Gastroesophageal sphincter (tissue), 4 donors: ENCODE data around the gene SRP14. TPM values are rescaled to one million over a fixed set of nuclear protein-coding genes. Genes with fewer than 3 reads are reported as not detected.

Source experiments
- ATAC-seq: fragments of 150-250 bp; one replicate; pipeline ENCODE4 v1.9.1; 2016; ENCODE audit warnings: mild to moderate bottlenecking, moderate library complexity
- H3K27ac ChIP-seq, 4 donors: fragments of 200-600 bp; sonication (generic) in 3 of 4; 1 replicate in 3 of 4; 2 replicates in 1 of 4; pipeline ENCODE4 v1.5.1; 2016 to 2019
- H3K27me3 ChIP-seq: fragments of 200-600 bp; sonication (generic); one replicate; pipeline ENCODE4 v1.5.1; 2019
- H3K36me3 ChIP-seq, 2 donors: fragments of 200-600 bp; sonication (generic); one replicate each; pipeline ENCODE4 v1.5.1; 2019; ENCODE audit warnings: control low read depth in 1 of 2
- H3K4me1 ChIP-seq, 3 donors: fragments of 200-600 bp; sonication (generic); 1 replicate in 2 of 3; 2 replicates in 1 of 3; pipeline ENCODE4 v1.5.1; 2016 to 2019; ENCODE audit warnings: control low read depth in 2 of 3
- H3K4me3 ChIP-seq, 2 donors: fragments of 200-600 bp; sonication (generic); one replicate each; pipeline ENCODE4 v1.5.1; 2019; ENCODE audit warnings: mild to moderate bottlenecking in 1 of 2, moderate library complexity in 1 of 2
- H3K9me3 ChIP-seq, 3 donors: fragments of 200-600 bp; sonication (generic); one replicate each; pipeline ENCODE4 v1.5.1; 2017 to 2019; ENCODE audit warnings: control low read depth in 2 of 3
- EP300 ChIP-seq: sonication (generic); formaldehyde crosslinking; IDR thresholded peaks from one replicate; pipeline ENCODE4 v1.6.1; 2017; ENCODE audit warnings: antibody characterized with exemption, mild to moderate bottlenecking
- POLR2A ChIP-seq, 2 donors: fragments of 450-650 bp; IDR thresholded peaks; one replicate each; pipeline ENCODE4 v1.6.1; 2017; ENCODE audit warnings: antibody characterized with exemption in 2 of 2, mild to moderate bottlenecking in 2 of 2, moderate library complexity in 1 of 2
- POLR2AphosphoS5 ChIP-seq: sonication (generic); formaldehyde crosslinking; IDR thresholded peaks from one replicate; pipeline ENCODE4 v1.6.1; 2017; ENCODE audit warnings: antibody characterized with exemption
- WGBS, 2 donors: methylation state at CpG; one replicate each; pipeline ENCODE4 v1.1.5; 2018; ENCODE audit warnings: low coverage in 1 of 2; 5-methylcytosine and 5-hydroxymethylcytosine counted together
- total RNA-seq, 4 donors: library from RNA; depleted of rRNA; stranded (reverse); fragments of >200 nt; gene quantifications; one replicate each; pipeline ENCODE4 v1.1.0, GENCODE V29; 2016
- TF ChIP-seq, protein P1 (sequence below), 4 experiments: fragments of 200-600 bp in 2 of 4; fragments of 450-650 bp in 2 of 4; sonication (generic) in 1 of 4; IDR thresholded peaks; one replicate each; pipeline ENCODE4 v1.5.1; 2017 to 2019; ENCODE audit warnings: antibody characterized with exemption in 4 of 4, mild to moderate bottlenecking in 2 of 4, moderate library complexity in 2 of 4

Gene SRP14
- total RNA-seq, 4 donors from 2014 or later = 290 to 425 (median 324) TPM

DNA sequence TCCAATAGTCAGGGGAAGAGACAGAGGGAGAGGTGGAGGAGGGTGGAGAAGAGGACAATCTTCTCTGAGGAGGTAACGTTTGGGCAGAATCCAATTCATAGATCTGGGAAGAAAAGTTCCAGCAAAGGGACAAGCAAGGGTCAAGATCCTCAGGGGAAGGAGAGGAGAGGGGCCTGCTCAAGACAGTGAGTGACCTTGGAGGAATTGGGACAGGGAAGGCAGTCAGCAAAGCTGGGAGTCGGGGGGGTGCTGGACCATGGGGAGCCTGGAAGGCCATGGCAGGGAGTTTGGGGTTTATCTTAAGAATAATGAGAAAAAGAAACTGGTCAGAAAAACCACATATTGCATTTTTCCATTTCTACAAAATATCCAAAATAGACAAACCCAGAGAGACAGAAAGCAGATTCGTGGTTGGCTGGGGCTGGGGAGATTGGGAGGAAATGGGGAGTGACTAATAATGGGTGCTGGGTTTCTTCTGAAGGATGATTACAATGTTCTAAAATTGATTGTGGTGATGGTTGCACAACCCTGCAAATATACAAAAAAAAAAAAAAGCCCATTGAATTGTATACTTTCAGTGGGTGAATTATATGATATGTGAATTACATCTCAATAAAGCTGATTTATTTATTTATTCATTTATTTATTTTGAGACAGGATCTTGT is 19.6 kb upstream of the SRP14 start:
- Histone ChIP-seq H3K27ac (no peak overlapping the region), H3K9me3 (no peaks in the 10 kb centered on the region), H3K36me3 (peaks cover 0 to 24% of the 10 kb centered on the region in 2 donors), H3K4me1 (peaks cover 0 to 15% (median 0%) of the 10 kb centered on the region in 3 donors), H3K4me3 (no peak overlapping the region), H3K27me3 (no peaks in the 10 kb centered on the region)
- WGBS, 2 donors = 66 to 91% methylated on average over 3 of the region's 3 CpGs
- no peak for TF ChIP-seq POLR2A (IDR thresholded peaks at IDR 0.05)
- TF ChIP-seq EP300 = no peak
- TF ChIP-seq, protein P1, sequence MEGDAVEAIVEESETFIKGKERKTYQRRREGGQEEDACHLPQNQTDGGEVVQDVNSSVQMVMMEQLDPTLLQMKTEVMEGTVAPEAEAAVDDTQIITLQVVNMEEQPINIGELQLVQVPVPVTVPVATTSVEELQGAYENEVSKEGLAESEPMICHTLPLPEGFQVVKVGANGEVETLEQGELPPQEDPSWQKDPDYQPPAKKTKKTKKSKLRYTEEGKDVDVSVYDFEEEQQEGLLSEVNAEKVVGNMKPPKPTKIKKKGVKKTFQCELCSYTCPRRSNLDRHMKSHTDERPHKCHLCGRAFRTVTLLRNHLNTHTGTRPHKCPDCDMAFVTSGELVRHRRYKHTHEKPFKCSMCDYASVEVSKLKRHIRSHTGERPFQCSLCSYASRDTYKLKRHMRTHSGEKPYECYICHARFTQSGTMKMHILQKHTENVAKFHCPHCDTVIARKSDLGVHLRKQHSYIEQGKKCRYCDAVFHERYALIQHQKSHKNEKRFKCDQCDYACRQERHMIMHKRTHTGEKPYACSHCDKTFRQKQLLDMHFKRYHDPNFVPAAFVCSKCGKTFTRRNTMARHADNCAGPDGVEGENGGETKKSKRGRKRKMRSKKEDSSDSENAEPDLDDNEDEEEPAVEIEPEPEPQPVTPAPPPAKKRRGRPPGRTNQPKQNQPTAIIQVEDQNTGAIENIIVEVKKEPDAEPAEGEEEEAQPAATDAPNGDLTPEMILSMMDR (IDR thresholded peaks at IDR 0.05) = no peak
- no peak for TF ChIP-seq POLR2AphosphoS5
- ATAC-seq = no peak

DNA sequence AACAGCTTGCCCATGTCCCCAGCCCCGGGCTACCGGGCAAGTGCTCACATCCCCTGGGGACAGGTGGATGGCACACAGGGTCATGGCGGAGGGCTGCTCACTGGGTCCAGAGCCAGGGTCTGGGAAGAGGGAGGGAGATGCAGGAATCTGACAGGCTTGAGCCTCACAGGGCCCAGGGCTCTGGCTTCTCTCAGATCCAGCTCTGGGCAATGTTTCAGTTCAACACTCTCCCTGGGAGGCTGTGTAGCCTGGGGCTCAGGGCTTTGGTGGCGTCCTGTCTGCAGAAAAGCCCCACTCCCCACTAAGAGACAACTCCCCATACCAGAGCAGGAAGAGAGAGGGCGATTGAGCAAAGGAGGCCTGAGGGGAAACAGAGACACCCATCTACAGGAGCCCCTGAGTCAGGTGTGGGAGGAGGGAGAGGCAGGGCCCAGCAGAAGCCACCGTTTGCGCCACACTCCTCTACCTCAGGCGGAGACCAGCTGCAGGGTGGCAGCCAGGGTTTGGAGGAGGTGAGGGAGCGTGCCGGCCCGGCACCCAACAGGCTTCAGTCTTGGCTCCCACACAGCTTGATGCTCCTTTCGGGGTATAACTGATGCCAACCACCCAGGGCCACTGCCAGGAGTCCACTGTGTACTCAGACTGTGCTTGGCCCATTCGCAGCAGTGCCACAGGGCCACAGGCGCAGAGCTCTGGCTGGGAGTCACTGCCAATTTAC is 16.8 kb upstream of the SRP14 start:
- no peak for TF ChIP-seq EP300
- TF ChIP-seq, protein P1 (IDR thresholded peaks at IDR 0.05) = no peak
- no peak for TF ChIP-seq POLR2A (IDR thresholded peaks at IDR 0.05)
- no peak for TF ChIP-seq POLR2AphosphoS5
- no peak overlapping the region for H3K27ac ChIP-seq
- WGBS, 2 donors = 100% methylated on average over 1 of the region's 14 CpGs; no CpG with 5 or more reads in 1 of the 2 donors
- no peaks in the 10 kb centered on the region for H3K9me3 ChIP-seq
- no peaks in the 10 kb centered on the region for H3K27me3 ChIP-seq
- peaks cover 0 to 24% of the 10 kb centered on the region in 2 donors for H3K36me3 ChIP-seq
- H3K4me1 ChIP-seq = peaks cover 0 to 15% (median 0%) of the 10 kb centered on the region in 3 donors
- no peak overlapping the region for H3K4me3 ChIP-seq
- ATAC-seq = no peak

DNA sequence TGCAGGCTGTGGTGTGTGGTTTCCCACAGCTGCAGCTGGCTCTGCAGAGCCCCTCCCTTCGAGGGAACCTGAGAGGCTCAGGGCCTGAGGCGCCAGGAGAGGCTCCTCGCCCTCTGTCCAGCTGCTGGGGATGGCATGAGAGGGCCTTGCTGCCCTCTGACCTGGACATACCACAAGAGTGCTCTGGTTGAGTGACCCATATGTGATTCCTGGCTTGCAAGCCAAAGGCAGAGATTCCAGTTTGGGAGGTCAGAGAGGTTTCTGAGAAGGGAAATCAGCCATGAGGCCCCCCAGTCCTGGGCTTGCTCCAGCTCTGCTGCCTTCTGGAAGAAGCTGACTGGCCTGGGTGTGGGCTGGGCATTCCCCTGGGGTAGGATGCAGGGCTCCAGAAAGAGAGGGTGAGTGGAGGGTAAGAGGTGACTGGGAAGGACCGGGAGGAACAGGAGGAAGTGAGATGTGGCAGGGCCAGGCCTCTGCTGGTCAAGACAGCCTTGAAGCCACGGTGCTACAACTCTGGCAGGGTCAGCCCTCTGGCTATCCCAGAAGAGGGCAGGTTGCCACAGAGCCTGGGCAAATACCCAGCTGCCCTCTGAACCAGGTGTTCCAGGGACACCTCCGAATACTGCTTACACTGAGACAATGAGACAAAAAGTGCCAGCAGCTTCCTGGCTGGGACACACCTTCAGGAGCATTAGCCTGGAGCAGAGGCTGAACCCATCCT is 16.0 kb upstream of the SRP14 start:
- peaks cover 0 to 21% of the 10 kb centered on the region in 2 donors for H3K36me3 ChIP-seq
- TF ChIP-seq EP300 = no peak
- TF ChIP-seq POLR2AphosphoS5 = no peak
- TF ChIP-seq, protein P1 (IDR thresholded peaks at IDR 0.05) = no peak
- H3K27me3 ChIP-seq = no peaks in the 10 kb centered on the region
- no peak for ATAC-seq
- peaks cover 0 to 16% (median 0%) of the 10 kb centered on the region in 3 donors for H3K4me1 ChIP-seq
- H3K27ac ChIP-seq = no peak overlapping the region
- WGBS, 2 donors = 59 to 79% methylated on average over 2 to 3 of the region's 6 CpGs
- no peak overlapping the region for H3K4me3 ChIP-seq
- H3K9me3 ChIP-seq = no peaks in the 10 kb centered on the region

DNA sequence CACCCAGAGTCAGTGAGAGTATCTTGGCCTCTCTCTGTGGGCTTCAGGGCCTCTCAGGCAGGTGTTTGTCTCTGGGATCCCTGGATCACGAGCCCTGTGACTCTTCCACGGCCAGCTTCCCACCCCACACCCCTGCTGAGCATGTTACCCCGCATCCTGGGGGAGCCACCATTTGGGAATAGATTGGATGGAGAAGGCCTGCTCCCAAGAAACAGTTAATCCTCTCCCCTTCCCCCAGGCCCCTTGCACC is 15.5 kb upstream of the SRP14 start:
- WGBS, 2 donors = no CpG with 5 or more reads among the region's 3 CpGs
- ATAC-seq = no peak
- no peak for TF ChIP-seq EP300
- TF ChIP-seq, protein P1 (IDR thresholded peaks at IDR 0.05) = no peak
- no peak for TF ChIP-seq POLR2AphosphoS5
- no peak for TF ChIP-seq POLR2A (IDR thresholded peaks at IDR 0.05)
- H3K27me3 ChIP-seq = no peaks in the 10 kb centered on the region
- no peaks in the 10 kb centered on the region for H3K9me3 ChIP-seq
- H3K4me3 ChIP-seq = no peak overlapping the region
- H3K4me1 ChIP-seq = peaks cover 0 to 16% (median 0%) of the 10 kb centered on the region in 3 donors
- H3K27ac ChIP-seq = no peak overlapping the region
- peaks cover 0 to 21% of the 10 kb centered on the region in 2 donors for H3K36me3 ChIP-seq
